Measurements from ENCODE around the gene TXNIP.

The TXNIP gene

GRCh38 chr1:146013559-146013922 is 17.2 kb upstream of the TXNIP start:
- no peak for DNase-seq
- Histone ChIP-seq H3K27me3 (peaks cover 28% of the 10 kb centered on the region), H3K9me3 (no peaks in the 10 kb centered on the region), H3K36me3 (no peaks in the 10 kb centered on the region), H3K4me1 (no peaks in the 10 kb centered on the region), H3K4me3 (ENCODE audit: low read depth, low read length) (no peak overlapping the region)
- no peak for TF ChIP-seq CTCF (IDR thresholded peaks at IDR 0.05; ENCODE audit: low read depth, low read length)

- Histone ChIP-seq H3K27me3 (peaks cover 22% of the 10 kb centered on the region), H3K4me3 (ENCODE audit: low read depth, low read length) (no peak overlapping the region), H3K9me3 (no peaks in the 10 kb centered on the region), H3K36me3 (no peaks in the 10 kb centered on the region), H3K4me1 (no peaks in the 10 kb centered on the region)
- DNase-seq: peak; percentile 53
- peak; percentile 91 for TF ChIP-seq CTCF (IDR thresholded peaks at IDR 0.05; ENCODE audit: low read depth, low read length)
Observed at GRCh38 chr1:146012703-146013558, 16.6 kb upstream of the TXNIP start.

GRCh38 chr1:146010126-146010738 is 13.9 kb upstream of the TXNIP start:
- no peaks in the 10 kb centered on the region for H3K9me3 ChIP-seq

GRCh38 chr1:146007489-146008133 is 11.2 kb upstream of the TXNIP start:
- Histone ChIP-seq H3K4me3 (ENCODE audit: low read depth, low read length) (no peak overlapping the region), H3K9me3 (no peaks in the 10 kb centered on the region), H3K36me3 (no peaks in the 10 kb centered on the region), H3K27me3 (no peaks in the 10 kb centered on the region), H3K4me1 (peaks cover 4% of the 10 kb centered on the region)
- DNase-seq: no peak
- no peak for TF ChIP-seq CTCF (IDR thresholded peaks at IDR 0.05; ENCODE audit: low read depth, low read length)

More at GRCh38 chr1:146010126-146010738, 13.9 kb upstream of the TXNIP start:
- H3K4me1 ChIP-seq: peaks cover 4% of the 10 kb centered on the region
- no peak for DNase-seq
- no peak overlapping the region for H3K4me3 ChIP-seq (ENCODE audit: low read depth, low read length)
- H3K36me3 ChIP-seq: no peaks in the 10 kb centered on the region
- peaks cover 7% of the 10 kb centered on the region; the same call in 1 of the 2 replicates for H3K27me3 ChIP-seq
- TF ChIP-seq CTCF (IDR thresholded peaks at IDR 0.05; ENCODE audit: low read depth, low read length): no peak

- Histone ChIP-seq H3K9me3 (no peaks in the 10 kb centered on the region), H3K27me3 (no peaks in the 10 kb centered on the region), H3K4me1 (peaks cover 6% of the 10 kb centered on the region), H3K36me3 (no peaks in the 10 kb centered on the region), H3K4me3 (ENCODE audit: low read depth, low read length) (no peak overlapping the region)
- TF ChIP-seq CTCF (IDR thresholded peaks at IDR 0.05; ENCODE audit: low read depth, low read length): no peak
- DNase-seq: no peak
Observed at GRCh38 chr1:146001709-146002108, 5.3 kb upstream of the TXNIP start.

Measured in BE2C (cell line).